GM23338 (cell line): ENCODE measurements around the gene NELL2. TPM values are rescaled to one million over a fixed set of nuclear protein-coding genes. Genes with fewer than 3 reads are reported as not detected.

Source experiments
- ATAC-seq: fragments of 200-7000 bp; cut with Tn5 transposase; 3 replicates; pipeline ENCODE4 v1.9.1; 2020
- DNase-seq: peaks from one replicate; pipeline ENCODE4 v3.0.0-alpha.2; 2015; ENCODE audit warnings: low spot score
- H2AFZ ChIP-seq: fragments of 200-600 bp; sonication (generic); 2 replicates; pipeline ENCODE4 v1.8.0; 2016; ENCODE audit warnings: antibody characterized with exemption, mild to moderate bottlenecking, moderate library complexity
- H3F3A ChIP-seq: fragments of 200-600 bp; sonication (generic); replicated peaks from 2 replicates; pipeline ENCODE4 v1.8.0; 2017; ENCODE audit warnings: antibody characterized with exemption, mixed run types, low read depth
- H3K27ac ChIP-seq: fragments of 200-600 bp; sonication (generic); 2 replicates; pipeline ENCODE4 v1.6.1; 2016; ENCODE audit warnings: low read depth
- H3K27me3 ChIP-seq: fragments of 200-600 bp; sonication (generic); 2 replicates; pipeline ENCODE4 v1.8.0; 2016; ENCODE audit warnings: mild to moderate bottlenecking, mixed run types, moderate library complexity; ENCODE audit not compliant: insufficient read depth
- H3K36me3 ChIP-seq: fragments of 200-600 bp; sonication (generic); 2 replicates; pipeline ENCODE4 v1.8.0; 2016; ENCODE audit warnings: mild to moderate bottlenecking; ENCODE audit not compliant: insufficient read depth
- H3K4me1 ChIP-seq: fragments of 200-600 bp; sonication (generic); 2 replicates; pipeline ENCODE4 v1.8.0; 2016; ENCODE audit warnings: mild to moderate bottlenecking, moderate library complexity; ENCODE audit not compliant: insufficient read depth
- H3K4me2 ChIP-seq: fragments of 200-600 bp; sonication (generic); 2 replicates; pipeline ENCODE4 v1.7.1; 2017; ENCODE audit warnings: mixed run types
- H3K4me3 ChIP-seq: fragments of 200-600 bp; sonication (generic); 2 replicates; pipeline ENCODE4 v1.6.1; 2016; ENCODE audit warnings: mixed run types
- H3K79me2 ChIP-seq: fragments of 200-600 bp; sonication (generic); replicated peaks from 2 replicates; pipeline ENCODE4 v1.8.0; 2017; ENCODE audit warnings: mild to moderate bottlenecking; ENCODE audit not compliant: insufficient read depth
- H3K9me2 ChIP-seq: fragments of 200-600 bp; sonication (generic); 2 replicates; pipeline ENCODE4 v1.8.0; 2017; ENCODE audit not compliant: insufficient read depth
- H4K20me1 ChIP-seq: fragments of 200-600 bp; sonication (generic); replicated peaks from 2 replicates; pipeline ENCODE4 v1.8.0; 2017; ENCODE audit warnings: mild to moderate bottlenecking; ENCODE audit not compliant: insufficient read depth
- H3K27ac Mint-ChIP-seq: 2 replicates; pipeline ENCODE4 v1.8.0; 2020; ENCODE audit warnings: inconsistent platforms, mild to moderate bottlenecking, moderate library complexity, mixed read lengths
- H3K27me3 Mint-ChIP-seq: 3 replicates; pipeline ENCODE4 v1.8.0; 2022; ENCODE audit warnings: low read depth, mild to moderate bottlenecking, moderate library complexity, mixed read lengths, inconsistent platforms; ENCODE audit not compliant: insufficient read depth, poor library complexity
- H3K36me3 Mint-ChIP-seq: 3 replicates; pipeline ENCODE4 v1.8.0; 2021; ENCODE audit warnings: low read depth, mild to moderate bottlenecking, inconsistent platforms, moderate library complexity, mixed read lengths
- H3K4me1 Mint-ChIP-seq: 3 replicates; pipeline ENCODE4 v1.8.0; 2020; ENCODE audit warnings: mild to moderate bottlenecking, inconsistent platforms, mixed read lengths
- H3K4me3 Mint-ChIP-seq: 3 replicates; pipeline ENCODE4 v1.8.0; 2021; ENCODE audit warnings: moderate library complexity, mild to moderate bottlenecking, inconsistent platforms, mixed read lengths
- H3K9me3 Mint-ChIP-seq: 3 replicates; pipeline ENCODE4 v1.8.0; 2020; ENCODE audit warnings: moderate library complexity, mild to moderate bottlenecking, inconsistent platforms, mixed read lengths
- CTCF ChIP-seq, 2 experiments: fragments of 200-600 bp in 1 of 2; sonication (generic) in 1 of 2; conservative IDR thresholded peaks; 2 replicates each; pipeline versions ENCODE4 v1.5.1 to v1.6.1; 2016 to 2017; ENCODE audit warnings: antibody characterized with exemption in 2 of 2, low read depth in 2 of 2, mild to moderate bottlenecking in 2 of 2, moderate library complexity in 1 of 2
- ETS1 ChIP-seq: IDR thresholded peaks from 2 replicates; pipeline ENCODE4 v1.6.1; 2016; ENCODE audit warnings: antibody characterized with exemption
- EZH2 ChIP-seq: fragments of 200-600 bp; sonication (generic); IDR thresholded peaks from one replicate; pipeline ENCODE4 v1.8.0; 2017; ENCODE audit warnings: antibody characterized with exemption, mild to moderate bottlenecking, low read depth; ENCODE audit not compliant: unreplicated experiment
- EZH2phosphoT487 ChIP-seq: fragments of 200-600 bp; sonication (generic); IDR thresholded peaks from one replicate; pipeline ENCODE4 v1.8.1; 2018; ENCODE audit warnings: antibody characterized with exemption; ENCODE audit not compliant: unreplicated experiment
- JUNB ChIP-seq: IDR thresholded peaks from one replicate; pipeline ENCODE4 v1.6.1; 2016; ENCODE audit warnings: antibody characterized with exemption; ENCODE audit not compliant: unreplicated experiment
- NANOG ChIP-seq: IDR thresholded peaks from 2 replicates; pipeline ENCODE4 v1.6.1; 2016; ENCODE audit warnings: antibody characterized with exemption, borderline replicate concordance
- POLR2AphosphoS5 ChIP-seq: IDR thresholded peaks from 2 replicates; pipeline ENCODE4 v1.6.1; 2016; ENCODE audit warnings: antibody characterized with exemption, low read depth
- STAT1 ChIP-seq: IDR thresholded peaks from one replicate; pipeline ENCODE4 v1.6.1; 2016; ENCODE audit warnings: antibody characterized with exemption; ENCODE audit not compliant: unreplicated experiment
- ZNF114 ChIP-seq: fragments of 250-450 bp; sonication (Bioruptor Pico); IDR thresholded peaks from 2 replicates; pipeline ENCODE4 v1.5.0; 2020; ENCODE audit warnings: mild to moderate bottlenecking, moderate library complexity
- ZNF331 ChIP-seq: fragments of 250-450 bp; sonication (Bioruptor Pico); IDR thresholded peaks from 2 replicates; pipeline ENCODE4 v1.5.0; 2020; ENCODE audit warnings: low read depth, mild to moderate bottlenecking, moderate library complexity
- polyA plus RNA-seq: library from polyadenylated mRNA; unstranded; fragments of >200 nt; fragmentation: Nextera tagmentation; extraction: Ambion mirVana; gene quantifications from 2 replicates; pipeline ENCODE4 v1.2.1, GENCODE V29; 2016
- total RNA-seq: library from RNA; depleted of rRNA; stranded (reverse); fragments of >200 nt; shearing (Covaris generic); gene quantifications from 2 replicates; pipeline ENCODE4 v1.2.3, GENCODE V29; 2014

Gene NELL2
- total and polyA plus RNA-seq, 2 experiments from 2014 or later = 25.1 to 99.5 TPM

- ATAC-seq (no peak), DNase-seq (no peak)
- Histone ChIP-seq H3F3A (no peaks in the 10 kb centered on the region), H3K4me3 (no peak overlapping the region), H4K20me1 (no peaks in the 10 kb centered on the region), H3K9me2 (no peaks in the 10 kb centered on the region), H3K79me2 (no peaks in the 10 kb centered on the region), H3K27me3 (no peaks in the 10 kb centered on the region), H3K4me2 (no peak overlapping the region), H3K27ac (no peak overlapping the region), H2AFZ (no peak overlapping the region), H3K36me3 (no peaks in the 10 kb centered on the region), H3K4me1 (peaks cover 14% of the 10 kb centered on the region)
- no peak overlapping the region for H3K4me3 Mint-ChIP-seq
- no peaks in the 10 kb centered on the region for H3K36me3 Mint-ChIP-seq
- no peak overlapping the region for H3K27ac Mint-ChIP-seq
- H3K4me1 Mint-ChIP-seq = peaks cover 24% of the 10 kb centered on the region
- H3K27me3 Mint-ChIP-seq = no peaks in the 10 kb centered on the region
- TF ChIP-seq STAT1 = no peak
- no peak for TF ChIP-seq EZH2
- TF ChIP-seq POLR2AphosphoS5 = no peak
- no peak for TF ChIP-seq NANOG
- TF ChIP-seq JUNB = no peak
- no peaks in the 10 kb centered on the region for H3K9me3 Mint-ChIP-seq
These were observed 249.2 kb downstream of the NELL2 start for GRCh38 chr12:44626883-44627282.

- Histone ChIP-seq H3F3A (no peaks in the 10 kb centered on the region), H3K36me3 (no peaks in the 10 kb centered on the region), H3K4me1 (no peaks in the 10 kb centered on the region), H3K9me2 (no peaks in the 10 kb centered on the region), H3K27ac (no peak overlapping the region), H4K20me1 (no peaks in the 10 kb centered on the region), H3K27me3 (no peaks in the 10 kb centered on the region), H3K4me2 (no peak overlapping the region), H3K79me2 (no peaks in the 10 kb centered on the region), H3K4me3 (no peak overlapping the region), H2AFZ (no peak overlapping the region)
- Mint-ChIP-seq H3K4me1 (0 out of 3 replicates have a peak, but pooled peaks cover 2% of the 10 kb centered on the region), H3K27me3 (no peaks in the 10 kb centered on the region), H3K36me3 (no peaks in the 10 kb centered on the region), H3K27ac (no peak overlapping the region), H3K9me3 (no peaks in the 10 kb centered on the region), H3K4me3 (no peak overlapping the region)
- TF ChIP-seq CTCF (conservative IDR thresholded peaks at IDR 0.05; ENCODE audit: low read depth in 2 of 2) (no peak), EZH2phosphoT487 (no peak), ETS1 (no peak), ZNF331 (no peak), POLR2AphosphoS5 (no peak)
- no peak for DNase-seq
- no peak for ATAC-seq
These were observed 257.2 kb downstream of the NELL2 start for GRCh38 chr12:44618946-44619345.

- Mint-ChIP-seq H3K27ac (no peak overlapping the region), H3K27me3 (no peaks in the 10 kb centered on the region), H3K4me1 (peaks cover 4% of the 10 kb centered on the region), H3K4me3 (no peak overlapping the region), H3K36me3 (no peaks in the 10 kb centered on the region), H3K9me3 (no peaks in the 10 kb centered on the region)
- Histone ChIP-seq H4K20me1 (no peaks in the 10 kb centered on the region), H3K9me2 (no peaks in the 10 kb centered on the region), H3K27ac (no peak overlapping the region), H3K4me3 (no peak overlapping the region), H3K4me2 (no peak overlapping the region), H2AFZ (no peak overlapping the region), H3K4me1 (no peaks in the 10 kb centered on the region), H3K79me2 (no peaks in the 10 kb centered on the region), H3K27me3 (no peaks in the 10 kb centered on the region), H3K36me3 (no peaks in the 10 kb centered on the region), H3F3A (no peaks in the 10 kb centered on the region)
- DNase-seq (no peak), ATAC-seq (no peak)
- no peak for TF ChIP-seq POLR2AphosphoS5
- no peak for TF ChIP-seq NANOG
- TF ChIP-seq STAT1 = no peak
- no peak for TF ChIP-seq ETS1
- no peak for TF ChIP-seq ZNF114 (CRISPR knock-in tag)
These were observed 259.7 kb downstream of the NELL2 start for GRCh38 chr12:44616402-44616801.
